Thyroid gland (tissue), 4 donors: ENCODE data around the gene CAMK1D. TPM values are rescaled to one million over a fixed set of nuclear protein-coding genes. Genes with fewer than 3 reads are reported as not detected.

Experiments used
- DNase-seq, 2 donors: peaks; one replicate each; pipeline ENCODE4 v3.0.0-alpha.2; 2019
- H3K27ac ChIP-seq, 3 donors: fragments of 200-600 bp; sonication (generic); 1 replicate in 2 of 3; 2 replicates in 1 of 3; pipeline ENCODE4 v1.5.1; 2016 to 2019; ENCODE audit warnings: mild to moderate bottlenecking in 1 of 3, moderate library complexity in 1 of 3
- H3K27me3 ChIP-seq: fragments of 200-600 bp; sonication (generic); one replicate; pipeline ENCODE4 v1.5.1; 2019
- H3K36me3 ChIP-seq, 2 donors: fragments of 200-600 bp; sonication (generic); one replicate each; pipeline ENCODE4 v1.5.1; 2016 to 2019
- H3K4me1 ChIP-seq, 2 donors: fragments of 200-600 bp; sonication (generic); one replicate each; pipeline ENCODE4 v1.5.1; 2017 to 2019
- H3K4me3 ChIP-seq, 3 donors: fragments of 200-600 bp; sonication (generic); replicated peaks in 1 of 3; 1 replicate in 2 of 3; 2 replicates in 1 of 3; pipeline ENCODE4 v1.5.1; 2016; ENCODE audit warnings: mild to moderate bottlenecking in 1 of 3
- H3K9me3 ChIP-seq: fragments of 200-600 bp; sonication (generic); one replicate; pipeline ENCODE4 v1.5.1; 2017
- CTCF ChIP-seq, 6 experiments: fragments of 200-600 bp in 3 of 6; fragments of 450-650 bp in 3 of 6; sonication (generic) in 3 of 6; IDR thresholded peaks; one replicate each; pipeline ENCODE4 v1.5.1; 2016 to 2019; ENCODE audit warnings: antibody characterized with exemption in 6 of 6, mild to moderate bottlenecking in 2 of 6, inconsistent platforms in 1 of 6, moderate library complexity in 1 of 6
- POLR2A ChIP-seq, 2 donors: fragments of 450-650 bp; IDR thresholded peaks; one replicate each; pipeline ENCODE4 v1.6.1; 2017; ENCODE audit warnings: antibody characterized with exemption in 2 of 2, mild to moderate bottlenecking in 2 of 2, moderate library complexity in 1 of 2
- WGBS, 2 donors: methylation state at CpG; one replicate each; pipeline ENCODE4 v1.1.5; 2017; 5-methylcytosine and 5-hydroxymethylcytosine counted together
- intact Hi-C: fragments of 100-400 bp; cut with DNase I; formaldehyde crosslinking; loops from one replicate; pipeline ENCODE4 v1.15.1; 2023
- microRNA counts, 2 donors: library from miRNA; unstranded; fragments of <30 nt; microRNA quantifications; one replicate each; lab custom pipeline; 2016 to 2017
- microRNA-seq: library from miRNA; unstranded; fragments of <30 nt; microRNA quantifications from one replicate; pipeline ENCODE4, GENCODE V29; 2016
- small RNA-seq: library from RNA; depleted of rRNA; stranded (forward); fragments of <200 nt; gene quantifications from one replicate; pipeline ENCODE3, GENCODE V24; 2016
- total RNA-seq, 4 donors: library from RNA; depleted of rRNA; stranded (reverse); fragments of >200 nt; gene quantifications; one replicate each; pipeline ENCODE4 v1.2.3, GENCODE V29; 2016

The CAMK1D gene
- total RNA-seq, 4 donors from 2014 or later, result 12.2 to 29.6 (median 17.4) TPM

GRCh38 chr10:12877150-12877549 is 527.8 kb downstream of the CAMK1D start:
- intact Hi-C loops, result no loop called here
- Histone ChIP-seq H3K9me3 (no peaks in the 10 kb centered on the region), H3K27ac (no peak overlapping the region), H3K27me3 (no peaks in the 10 kb centered on the region), H3K36me3 (no peaks in the 10 kb centered on the region), H3K4me1 (peaks cover 0 to 4% of the 10 kb centered on the region in 2 donors), H3K4me3 (no peak overlapping the region)
- TF ChIP-seq POLR2A (IDR thresholded peaks at IDR 0.05) (no peak), CTCF (IDR thresholded peaks at IDR 0.05) (no peak)
- 83 to 89% methylated on average over 3 of the region's 3 CpGs for WGBS, 2 donors
- no peak for DNase-seq

GRCh38 chr10:12880423-12880822 is 531.1 kb downstream of the CAMK1D start:
- H3K36me3 ChIP-seq, result no peaks in the 10 kb centered on the region
- no peak overlapping the region for H3K4me3 ChIP-seq
- H3K9me3 ChIP-seq, result no peaks in the 10 kb centered on the region
- intact Hi-C loops, result no loop called here
- H3K27ac ChIP-seq, result no peak overlapping the region
- TF ChIP-seq CTCF (IDR thresholded peaks at IDR 0.05), result no peak
- TF ChIP-seq POLR2A (IDR thresholded peaks at IDR 0.05), result no peak
- H3K27me3 ChIP-seq, result no peaks in the 10 kb centered on the region
- no peaks in the 10 kb centered on the region for H3K4me1 ChIP-seq
- DNase-seq, result no peak

GRCh38 chr10:12884851-12885250 is 535.5 kb downstream of the CAMK1D start:
- WGBS, 2 donors, result 92 to 93% methylated on average over 6 of the region's 6 CpGs
- Histone ChIP-seq H3K36me3 (no peaks in the 10 kb centered on the region), H3K4me1 (no peaks in the 10 kb centered on the region), H3K27me3 (no peaks in the 10 kb centered on the region), H3K9me3 (no peaks in the 10 kb centered on the region), H3K4me3 (no peak overlapping the region), H3K27ac (no peak overlapping the region)
- DNase-seq, result no peak
- TF ChIP-seq POLR2A (IDR thresholded peaks at IDR 0.05) (no peak), CTCF (IDR thresholded peaks at IDR 0.05) (no peak)
- intact Hi-C loops, result no loop called here

MicroRNAs encoded within 50 kb of the gene (microRNA counts, 767-probe panel; counts per million panel counts)
- microRNA hsa-miR-548q (lab: Ali Mortazavi, UCI), result 0 counts per million in 2 donors

Small RNA genes within 50 kb of the gene (microRNA-seq; reads per million reads assigned to microRNA genes)
- gene MIR4480, result not detected
- gene MIR4481, result not detected
- not detected for gene MIR548Q

Small RNA genes within 50 kb of the gene (small RNA-seq; reads per million reads assigned to genes)
- gene MIR4480 (not detected), gene MIR548Q (not detected), gene RF00279 (not detected), gene RN7SL198P (not detected), gene RNU6ATAC39P (not detected)

Other genes starting within 250 kb of the CAMK1D start
- 10 to 100 TPM in 3 of 4 donors, 1 to 10 TPM in 1; 7.8 to 17.8 (median 13.3) TPM for gene SEC61A2, start 219.9 kb upstream of the CAMK1D start, total RNA-seq
- 10 to 100 TPM; 44.9 to 57.9 (median 51.8) TPM for gene NUDT5, start 153.7 kb upstream of the CAMK1D start, total RNA-seq
- gene CDC123, start 153.4 kb upstream of the CAMK1D start, total RNA-seq, result 10 to 100 TPM; 50.7 to 88.2 (median 68.9) TPM